C4-2B (cell line): Measurements from ENCODE around the gene DMAC2.

ENCODE experiments used
- H3K27ac ChIP-seq: fragments of 450-650 bp; 2 replicates; pipeline ENCODE4 v1.5.1; 2017
- CTCF ChIP-seq: fragments of 450-650 bp; conservative IDR thresholded peaks from 2 replicates; pipeline ENCODE4 v1.5.1; 2017; ENCODE audit warnings: mild to moderate bottlenecking
- ZFX ChIP-seq: fragments of 450-650 bp; IDR thresholded peaks from 2 replicates; pipeline ENCODE4 v1.6.1; 2017

Gene DMAC2

GRCh38 chr19:41411100-41411967 is 28.4 kb downstream of the DMAC2 start:
- no peak for TF ChIP-seq ZFX
- no peak for TF ChIP-seq CTCF
- H3K27ac ChIP-seq, result no peak overlapping the region

DNA sequence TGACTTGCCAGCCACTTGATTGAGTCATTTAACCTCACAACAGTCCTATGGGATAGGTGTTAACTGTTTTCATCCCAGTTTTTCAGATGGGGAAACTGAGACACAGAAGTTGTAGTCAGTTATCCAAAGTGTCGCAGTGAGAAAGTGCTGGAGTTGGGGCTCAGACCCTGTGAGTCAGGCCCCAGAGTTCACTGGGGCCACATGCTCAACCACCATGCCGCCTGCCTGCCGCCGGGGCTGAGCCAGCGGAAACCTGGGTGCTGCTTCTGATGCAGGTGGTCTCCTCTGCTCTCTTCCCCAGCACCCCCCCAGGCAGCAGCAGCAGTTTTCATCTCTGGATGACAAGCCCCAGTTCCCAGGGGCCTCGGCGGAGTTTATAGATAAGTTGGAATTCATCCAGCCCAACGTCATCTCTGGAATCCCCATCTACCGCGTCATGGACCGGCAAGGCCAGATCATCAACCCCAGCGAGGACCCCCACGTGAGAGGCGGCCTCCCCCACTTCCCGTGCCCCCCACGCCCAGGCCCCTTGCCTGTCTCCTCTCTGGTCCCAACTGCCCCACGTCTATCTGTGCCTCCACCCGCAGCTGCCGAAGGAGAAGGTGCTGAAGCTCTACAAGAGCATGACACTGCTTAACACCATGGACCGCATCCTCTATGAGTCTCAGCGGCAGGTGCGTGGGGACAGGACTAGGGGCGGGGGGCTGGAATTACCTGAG is 29.2 kb downstream of the DMAC2 start:
- no peak overlapping the region for H3K27ac ChIP-seq
- TF ChIP-seq CTCF, result no peak
- no peak for TF ChIP-seq ZFX

GRCh38 chr19:41409288-41409687 is 30.4 kb downstream of the DMAC2 start:
- H3K27ac ChIP-seq, result peak overlapping the region; percentile 38

DNA sequence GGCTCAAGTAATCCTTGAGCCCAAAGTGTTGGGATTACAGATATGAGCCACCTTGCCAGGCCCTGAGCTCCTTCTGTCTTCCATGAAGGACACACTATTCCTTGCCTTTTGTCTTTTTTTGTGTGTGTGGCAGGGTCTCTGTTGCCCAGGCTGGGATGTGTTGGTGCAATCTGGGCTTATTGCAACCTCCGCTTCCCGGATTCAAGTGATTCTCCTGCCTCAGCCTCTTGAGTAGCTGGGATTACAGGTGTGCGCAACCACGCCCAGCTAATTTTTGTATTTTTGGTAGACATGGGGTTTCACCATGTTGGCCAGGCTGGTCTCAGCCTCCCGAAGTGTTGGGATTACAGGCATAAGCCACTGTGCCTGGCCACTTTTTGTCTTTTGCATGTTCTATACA is 30.9 kb downstream of the DMAC2 start:
- peak overlapping the region; percentile 38 for H3K27ac ChIP-seq

More at GRCh38 chr19:41409288-41409687, 30.4 kb downstream of the DMAC2 start:
- no peak for TF ChIP-seq CTCF
- TF ChIP-seq ZFX, result no peak

GRCh38 chr19:41408256-41408655 is 31.5 kb downstream of the DMAC2 start:
- no peak overlapping the region for H3K27ac ChIP-seq
- no peak for TF ChIP-seq ZFX
- no peak for TF ChIP-seq CTCF

- no peak overlapping the region for H3K27ac ChIP-seq
- no peak for TF ChIP-seq CTCF
- TF ChIP-seq ZFX, result no peak
Measured at GRCh38 chr19:41407271-41407670, 32.4 kb downstream of the DMAC2 start.

DNA sequence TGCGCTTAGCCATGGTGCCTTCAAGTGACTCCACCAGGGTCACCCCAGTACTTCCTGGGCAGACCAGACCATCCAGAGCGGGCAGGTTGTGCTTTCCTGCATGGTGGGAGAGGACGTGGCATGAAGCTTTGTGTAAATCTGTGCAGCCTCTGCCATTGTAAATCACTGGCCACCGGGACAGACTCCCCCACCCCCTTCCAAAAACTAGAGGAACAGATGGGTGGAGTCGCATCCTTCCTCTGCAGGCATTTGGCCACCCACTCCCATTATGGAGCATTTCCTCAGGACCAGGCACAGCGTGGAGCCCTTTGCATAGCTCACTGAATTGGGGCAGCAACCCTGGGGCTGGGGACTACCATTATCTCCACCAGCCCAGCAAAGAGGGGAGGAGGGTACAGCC is 33.9 kb downstream of the DMAC2 start:
- TF ChIP-seq CTCF, result no peak
- no peak for TF ChIP-seq ZFX
- H3K27ac ChIP-seq, result no peak overlapping the region
